ENCODE results near the gene CARD9.

CARD9 gene

DNA sequence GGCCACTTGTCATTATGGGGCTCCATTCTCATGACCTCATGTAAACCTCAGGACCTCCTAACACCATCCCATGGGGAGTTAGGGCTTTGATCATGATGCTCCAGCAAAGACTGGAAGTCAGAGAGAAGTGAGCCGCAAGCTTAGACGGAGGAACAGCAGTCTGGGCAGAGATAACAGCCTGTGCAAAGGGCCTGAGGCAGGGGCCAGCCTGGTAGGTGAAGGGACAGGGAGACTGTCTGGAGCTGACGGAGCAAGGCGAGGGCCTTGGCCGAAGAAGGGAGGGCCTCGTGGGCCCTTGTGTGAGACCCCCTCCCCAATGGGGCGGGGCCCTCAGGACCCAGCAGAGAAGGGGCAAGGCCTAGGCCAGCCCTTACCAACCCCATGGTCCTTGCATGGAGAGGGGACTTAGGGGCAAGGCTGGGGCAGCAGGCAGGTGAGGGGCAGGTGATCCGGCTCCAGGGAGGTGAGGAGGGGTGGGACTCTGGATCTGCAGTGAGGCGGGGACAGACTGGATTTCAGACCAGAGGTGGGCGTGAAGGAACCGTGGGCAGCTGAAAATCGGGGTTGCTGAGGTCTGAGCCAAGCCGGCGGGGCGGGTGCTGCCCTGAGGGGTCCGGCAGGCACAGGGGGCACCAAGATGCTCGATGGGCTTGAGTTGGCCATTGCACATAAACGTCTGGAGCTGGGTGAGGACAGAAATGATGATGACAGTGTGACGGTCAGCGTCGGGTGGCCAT lies 28.8 kb downstream of the CARD9 start:
- no peak for DNase-seq

DNA sequence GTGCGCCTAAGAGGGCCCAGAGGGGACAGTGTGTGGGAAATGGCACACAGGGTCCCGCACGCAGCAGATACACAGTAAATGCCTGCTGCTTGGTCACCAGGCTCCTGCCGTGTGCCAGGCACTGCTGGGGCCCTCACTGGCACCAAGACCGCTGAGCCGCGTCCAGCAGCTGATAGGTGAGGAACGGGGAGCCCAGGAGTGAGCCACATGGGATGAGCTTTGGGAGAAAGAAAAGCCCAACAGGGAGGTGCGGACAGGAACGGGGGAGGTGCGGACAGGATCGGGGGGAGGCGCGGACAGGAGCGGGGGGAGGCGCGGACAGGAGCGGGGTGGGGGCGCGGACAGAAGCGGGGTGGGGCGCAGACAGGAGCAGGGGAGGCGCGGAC lies 29.6 kb downstream of the CARD9 start:
- DNase-seq: no peak

DNA sequence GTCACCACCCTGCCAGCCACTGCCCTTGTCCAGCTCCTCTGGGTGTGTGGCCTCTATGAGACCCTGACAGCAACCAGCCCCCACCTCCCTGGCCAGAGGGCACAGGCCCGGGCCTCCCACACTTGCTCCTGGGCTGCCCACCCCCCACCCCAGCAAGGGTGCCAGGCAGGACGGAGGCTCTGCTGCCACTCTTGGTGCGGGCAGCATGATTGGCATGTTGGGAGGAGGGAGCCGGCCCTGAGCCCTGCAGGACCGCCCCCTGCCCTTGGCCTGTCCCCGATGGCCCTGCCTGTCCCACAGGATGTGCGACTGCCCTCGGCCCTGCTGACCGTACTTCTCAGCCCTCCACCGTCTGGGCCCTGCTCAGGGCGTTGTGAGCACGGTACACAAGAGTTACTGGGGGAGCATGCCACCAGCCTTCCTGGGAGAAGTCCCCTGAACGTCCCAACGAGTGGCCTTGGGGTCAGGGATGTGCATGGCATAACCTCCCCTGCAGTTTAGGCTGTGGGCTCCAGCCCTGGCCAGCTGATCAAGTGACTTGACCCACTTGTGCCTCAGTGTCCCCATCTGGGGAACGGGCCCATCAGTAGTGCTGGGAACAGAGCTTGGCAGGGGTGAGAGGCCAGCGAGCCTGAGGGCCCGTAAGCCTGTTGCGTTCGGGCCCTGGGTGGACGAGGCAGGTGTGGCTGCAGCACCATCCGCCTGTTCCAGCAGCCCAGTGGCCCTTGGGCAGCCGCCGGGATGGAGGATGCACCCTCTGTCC lies 30.2 kb downstream of the CARD9 start:
- no peak for DNase-seq

DNA sequence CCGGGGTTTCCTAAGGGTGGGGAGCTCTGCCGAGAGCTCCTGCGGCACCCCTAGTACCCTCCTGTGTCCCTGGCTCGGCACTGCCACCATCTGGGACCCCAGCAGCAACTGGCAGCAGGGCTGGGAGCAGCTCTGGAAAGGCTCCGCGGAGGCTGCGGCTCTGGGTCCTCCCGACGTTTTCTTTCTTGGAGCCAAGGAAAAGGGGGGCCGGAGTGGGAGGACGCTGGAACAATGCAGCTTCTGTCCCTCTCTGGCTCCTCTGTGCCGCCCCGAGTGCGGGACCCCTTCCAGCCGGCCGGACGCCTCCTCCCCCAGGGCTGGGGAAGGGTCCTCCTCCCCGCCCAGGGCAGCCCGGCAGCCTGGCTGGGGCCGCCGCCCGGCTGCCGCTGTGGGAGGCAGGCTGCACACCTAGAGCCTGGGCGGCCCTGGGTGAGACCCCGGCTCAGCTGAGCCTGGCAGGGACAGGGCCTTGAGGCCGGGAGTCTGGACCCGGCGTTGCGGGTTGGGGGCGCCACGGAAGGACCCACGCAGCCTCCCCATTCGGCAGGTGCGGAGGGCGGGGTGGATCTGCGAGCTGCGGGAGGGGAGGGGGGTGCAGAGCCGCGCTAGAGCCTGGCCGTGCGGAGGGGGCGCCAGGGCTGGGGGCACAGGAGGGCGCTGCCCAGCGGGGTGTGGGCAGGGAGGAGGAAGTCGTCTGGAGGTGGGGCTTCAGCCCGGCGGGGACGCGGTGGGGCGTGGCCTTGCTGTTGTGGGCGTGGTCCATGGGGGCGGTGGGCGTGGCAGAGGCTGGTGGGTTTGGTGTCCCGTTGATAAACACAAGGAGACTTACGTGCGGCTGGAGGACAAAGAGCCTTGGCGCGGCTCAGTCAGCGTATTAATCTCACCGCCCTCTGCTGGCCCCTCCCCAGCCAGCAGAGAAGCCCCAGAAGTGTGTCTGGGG lies 31.0 kb downstream of the CARD9 start:
- DNase-seq: no peak

DNA sequence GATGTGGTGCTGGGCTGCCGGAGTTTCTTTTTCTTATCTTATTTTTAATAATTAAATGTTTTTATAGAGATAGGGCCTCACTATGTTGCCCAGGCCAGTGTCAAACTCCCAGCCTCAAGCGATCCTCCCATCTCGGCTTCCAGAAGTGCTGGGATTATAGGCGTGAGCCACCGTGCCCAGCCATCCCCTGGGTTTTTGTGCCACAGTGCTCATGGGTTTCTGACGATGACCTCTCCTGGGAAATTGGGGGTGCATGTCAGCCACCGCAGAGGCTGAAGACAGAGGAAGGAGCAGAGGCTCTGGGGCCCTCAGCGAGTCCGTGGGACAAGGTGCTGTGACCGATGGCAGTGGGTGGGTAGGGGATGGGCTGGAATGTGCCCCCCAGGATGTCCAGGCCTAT lies 31.7 kb downstream of the CARD9 start:
- DNase-seq: no peak

DNA sequence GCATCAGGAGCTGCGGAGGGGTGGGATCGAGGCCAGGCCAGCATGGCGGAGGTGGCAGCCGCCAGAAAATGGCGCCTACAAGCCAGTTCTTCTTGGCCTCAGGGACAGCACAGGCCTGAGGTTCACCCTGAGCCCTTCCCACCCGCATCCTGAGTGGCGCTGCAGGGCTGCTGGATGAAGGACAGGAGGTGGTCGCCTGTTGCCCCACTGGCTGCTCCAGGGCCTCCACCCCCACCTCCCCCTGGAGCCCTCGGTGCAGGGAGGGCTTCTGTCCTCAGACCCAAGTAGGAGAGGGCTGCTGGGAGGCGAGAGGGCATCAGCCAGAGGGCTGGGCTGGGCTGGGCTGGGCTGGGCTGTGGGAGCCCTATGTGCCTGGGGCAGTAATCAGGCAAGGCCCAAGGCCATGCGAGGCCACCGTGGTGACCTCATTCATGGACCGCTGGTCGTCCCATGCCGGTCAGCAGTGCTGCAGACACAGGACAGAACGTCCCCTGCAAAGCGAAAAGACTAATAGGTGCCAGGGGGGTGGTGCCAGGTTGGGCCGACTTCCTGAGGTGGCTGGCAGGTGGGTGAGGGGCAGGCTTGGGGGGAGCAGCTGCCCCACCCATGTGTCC lies 32.3 kb downstream of the CARD9 start:
- DNase-seq: no peak

DNA sequence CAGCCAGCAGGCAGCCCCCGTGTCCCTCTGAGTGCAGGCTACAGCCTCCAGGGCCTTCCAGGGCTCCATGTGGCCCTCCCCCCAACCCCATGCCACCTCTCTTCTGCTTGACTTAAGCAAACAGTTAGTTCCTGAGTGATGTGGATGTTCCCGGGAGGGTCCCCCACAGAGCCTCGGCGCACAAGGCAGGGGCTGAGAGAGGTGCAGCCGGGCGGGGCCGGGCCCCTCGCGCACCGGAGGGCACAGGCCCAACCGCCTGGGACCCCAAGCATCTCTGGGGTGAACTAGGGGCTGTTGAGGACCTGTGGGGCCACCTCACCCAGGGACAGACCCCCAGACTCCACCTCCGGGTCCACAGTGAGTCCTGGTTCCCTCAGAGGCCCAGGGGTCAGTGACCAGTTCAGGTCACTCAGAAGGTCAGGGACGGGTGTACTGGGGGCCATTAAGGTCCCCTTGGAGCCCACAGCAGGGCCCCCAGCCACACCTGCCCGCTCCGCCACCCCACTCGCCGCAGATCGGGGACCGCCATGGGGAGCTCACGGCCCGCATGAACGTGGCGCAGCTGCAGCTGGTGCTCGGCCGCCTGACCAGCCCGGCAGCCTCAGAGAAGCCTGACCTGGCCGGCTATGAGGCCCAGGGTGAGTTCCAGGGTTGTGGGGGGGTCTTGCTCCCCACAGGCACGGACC lies 33.0 kb downstream of the CARD9 start:
- no peak for DNase-seq

DNA sequence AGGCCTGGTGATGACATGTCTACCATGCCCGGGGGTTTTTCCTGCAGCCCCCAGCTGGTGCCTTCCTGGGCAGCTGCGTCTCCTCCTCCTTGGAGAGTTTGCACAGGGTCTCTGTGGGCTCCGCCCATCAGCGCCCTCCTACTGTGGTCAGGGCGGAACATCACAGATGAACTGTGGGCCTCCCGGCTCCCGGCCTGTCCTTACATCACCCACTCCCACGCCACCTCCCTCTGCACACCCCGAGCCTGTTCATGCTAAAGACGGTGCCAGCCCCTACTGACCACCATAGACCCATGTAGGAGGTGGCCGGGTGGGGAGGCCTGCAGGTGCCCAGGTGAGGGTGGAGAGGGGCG lies 33.5 kb downstream of the CARD9 start:
- no peak for DNase-seq

DNA sequence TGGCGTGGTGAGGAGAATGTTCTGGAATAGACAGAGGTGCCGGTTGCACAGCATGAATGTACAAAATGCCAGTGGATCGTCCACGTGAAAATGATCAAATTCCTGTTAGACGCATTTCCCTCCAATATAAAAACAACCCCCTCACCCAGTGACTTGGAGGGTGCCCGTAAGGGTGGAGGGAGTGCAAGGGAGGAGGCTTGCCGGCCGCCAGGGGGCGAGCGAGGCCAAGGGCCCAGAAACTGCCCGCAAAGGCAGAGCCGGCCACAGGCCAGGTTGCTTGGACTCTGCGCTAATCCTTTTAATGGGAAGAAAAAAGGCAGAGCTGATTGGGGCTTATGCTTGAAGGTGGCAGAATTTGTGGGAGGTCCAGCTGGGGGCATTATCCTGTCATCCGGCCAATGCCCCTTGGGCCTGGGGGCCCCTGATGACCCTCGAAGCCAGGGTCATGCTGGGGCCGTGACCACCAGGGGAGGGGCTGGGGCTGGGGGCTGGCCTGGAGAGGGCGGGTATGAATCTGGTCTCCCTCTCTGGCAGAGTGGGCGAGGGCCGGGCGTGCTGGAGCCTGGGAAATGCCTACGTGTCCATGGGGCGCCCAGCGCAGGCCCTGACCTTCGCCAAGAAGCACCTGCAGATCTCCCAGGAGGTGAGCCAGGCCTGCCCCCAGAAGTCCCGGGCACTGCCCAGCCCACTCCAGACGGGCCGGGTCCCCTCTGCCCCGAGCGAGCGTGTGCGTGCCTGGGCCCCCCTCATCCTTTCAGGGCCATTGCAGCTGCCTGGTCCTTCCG lies 34.1 kb downstream of the CARD9 start:
- DNase-seq: no peak

DNA sequence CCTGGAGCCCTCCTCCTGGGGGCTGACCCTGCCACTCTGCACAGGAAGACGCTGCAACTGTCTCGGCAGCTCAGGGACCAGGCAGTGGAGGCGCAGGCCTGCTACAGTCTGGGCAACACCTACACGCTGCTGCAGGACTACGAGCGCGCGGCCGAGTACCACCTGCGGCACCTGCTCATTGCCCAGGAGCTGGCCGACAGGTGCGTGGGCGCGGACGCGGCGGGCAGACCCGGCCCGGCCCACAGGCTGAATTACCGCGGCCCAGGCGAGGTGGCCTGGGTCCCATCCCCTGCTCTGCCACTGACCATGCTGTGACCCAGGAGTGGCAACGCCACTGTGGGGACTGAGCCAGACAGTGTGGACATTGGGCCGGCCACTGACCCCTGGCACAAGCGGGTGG lies 35.0 kb downstream of the CARD9 start:
- DNase-seq: no peak

DNA sequence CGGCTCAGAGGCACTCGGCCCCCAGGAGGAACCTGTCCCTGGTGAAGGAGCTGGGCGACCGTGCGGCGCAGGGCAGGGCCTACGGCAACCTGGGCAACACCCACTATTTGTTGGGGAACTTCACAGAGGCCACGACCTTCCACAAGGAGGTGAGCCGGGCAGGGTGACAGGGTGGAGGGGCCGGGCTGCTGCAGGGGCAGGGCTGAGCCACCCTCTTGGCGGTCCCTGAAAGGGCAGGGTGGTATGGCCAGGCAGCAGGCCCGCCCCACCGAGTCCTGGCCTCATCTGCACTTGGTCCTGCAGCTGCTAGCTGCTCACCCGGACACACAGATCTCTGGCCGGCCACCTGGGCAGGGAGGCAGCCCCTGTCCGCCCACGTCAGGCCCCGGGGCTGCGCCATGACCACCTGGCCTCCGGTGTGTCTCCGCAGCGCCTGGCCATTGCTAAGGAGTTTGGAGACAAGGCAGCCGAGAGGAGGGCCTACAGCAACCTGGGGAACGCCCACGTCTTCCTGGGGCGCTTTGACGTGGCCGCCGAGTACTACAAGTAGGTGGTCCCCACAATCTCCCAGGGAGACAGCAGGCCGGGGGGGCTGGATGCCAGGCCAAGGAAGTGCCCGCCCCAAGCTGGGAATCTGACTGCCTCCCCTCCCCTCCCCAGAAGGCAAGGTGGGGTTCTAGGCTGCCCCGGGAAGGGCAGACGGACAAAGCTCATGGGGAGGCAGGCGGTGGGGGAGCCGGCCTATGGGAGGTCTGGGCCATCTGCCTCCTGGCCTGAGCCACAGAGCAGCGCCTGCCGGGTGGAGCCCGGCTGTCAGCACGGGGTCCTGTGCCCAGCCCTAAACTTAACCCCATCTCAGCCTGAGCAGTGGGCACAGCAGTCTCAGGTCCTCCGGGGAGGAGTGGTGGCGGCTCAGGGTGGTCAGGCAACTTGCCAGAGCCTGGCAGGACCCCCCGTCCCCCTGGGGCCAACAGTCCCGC lies 35.8 kb downstream of the CARD9 start:
- no peak for DNase-seq

DNA sequence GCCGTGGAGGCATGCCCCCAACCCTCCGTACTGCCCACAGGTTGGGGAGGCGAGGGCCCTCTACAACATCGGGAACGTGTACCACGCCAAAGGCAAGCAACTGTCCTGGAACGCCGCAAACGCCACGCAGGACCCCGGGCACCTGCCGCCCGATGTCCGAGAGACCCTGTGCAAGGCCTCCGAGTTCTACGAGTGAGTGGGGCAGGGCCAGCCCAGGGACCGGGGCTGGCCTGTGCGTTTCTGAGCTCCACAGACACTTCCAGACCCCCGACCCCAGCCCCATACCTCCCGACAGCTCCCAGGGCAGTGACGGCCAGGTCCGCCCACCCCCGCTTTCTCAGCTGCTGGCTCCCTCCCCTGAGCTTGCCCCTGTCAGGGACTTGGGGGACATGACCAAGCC lies 36.6 kb downstream of the CARD9 start:
- DNase-seq: no peak

DNA sequence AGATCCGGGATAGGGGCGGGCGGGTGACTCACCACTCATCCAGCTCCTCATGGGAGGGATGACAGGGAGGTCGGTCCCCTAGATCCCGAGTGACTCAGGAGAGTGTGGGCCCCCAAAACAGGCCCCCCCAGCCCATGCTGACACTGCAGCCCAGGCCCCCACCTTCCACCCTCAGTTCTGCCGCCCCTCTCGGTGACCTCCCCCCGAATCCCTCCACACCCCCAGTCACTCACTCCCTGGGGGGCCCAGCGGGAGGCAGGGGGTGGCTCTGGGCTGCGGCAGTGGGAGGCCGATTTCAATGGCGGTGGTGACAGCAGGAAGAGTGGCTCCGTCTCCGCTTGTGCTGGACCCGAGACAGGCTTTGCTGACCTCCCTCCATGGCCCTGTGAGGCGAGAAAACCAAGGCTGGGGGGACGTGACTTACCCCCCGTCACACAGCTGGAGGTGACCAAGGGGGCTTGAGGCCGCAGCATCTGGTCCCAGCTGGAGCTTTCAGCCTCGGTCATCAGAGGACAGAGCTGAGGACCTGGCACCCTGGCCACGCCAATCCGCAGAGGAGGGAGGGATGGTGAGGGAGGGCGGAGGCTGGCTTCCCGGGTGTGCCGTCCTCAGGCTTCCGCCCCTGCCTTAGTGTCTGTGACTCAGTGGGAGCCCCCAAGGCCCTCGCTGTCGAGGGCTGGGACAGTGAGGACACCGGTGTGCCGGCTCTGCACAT lies 37.2 kb downstream of the CARD9 start:
- DNase-seq: no peak

DNA sequence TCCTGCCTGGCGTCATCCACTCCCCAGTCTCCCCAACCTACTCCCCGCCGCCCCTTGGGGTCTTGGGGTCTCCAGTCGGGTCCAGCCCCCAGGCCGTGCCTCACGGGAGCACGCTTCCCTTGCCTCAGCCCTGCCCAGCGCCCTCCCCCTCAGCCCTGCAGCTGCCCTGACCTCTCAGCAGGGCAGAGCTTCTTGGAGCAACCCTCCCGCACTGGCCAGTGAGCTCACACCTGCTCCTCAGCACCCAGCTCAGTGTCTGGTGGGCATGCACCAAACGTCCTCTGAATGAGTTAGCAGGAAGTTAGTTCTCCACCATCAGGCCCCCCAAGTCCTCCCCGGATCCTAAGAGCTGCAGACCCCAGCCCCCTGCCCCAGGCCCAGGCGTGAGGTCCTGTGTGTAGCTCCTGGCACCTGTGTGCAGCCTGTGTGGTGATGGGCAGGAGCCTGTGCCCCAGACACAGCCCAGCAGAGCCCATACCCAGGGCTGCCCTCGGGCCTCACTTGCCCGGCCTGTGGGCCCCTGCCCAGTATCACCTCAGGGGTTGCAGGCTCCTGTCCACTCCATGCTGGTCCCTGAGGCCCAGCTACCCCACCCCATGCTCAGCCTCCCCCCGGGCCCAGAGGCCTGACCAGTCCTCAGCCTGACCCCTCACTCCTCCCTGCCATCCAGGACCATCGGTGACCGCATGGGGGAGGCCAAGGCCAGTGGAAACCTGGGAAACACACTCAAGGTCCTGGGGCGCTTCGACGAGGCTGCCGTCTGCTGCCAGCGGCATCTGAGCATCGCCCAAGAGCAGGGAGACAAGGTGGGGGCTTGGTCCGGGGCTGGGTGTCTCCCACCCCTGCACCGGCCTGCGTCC lies 37.9 kb downstream of the CARD9 start:
- no peak for DNase-seq

DNA sequence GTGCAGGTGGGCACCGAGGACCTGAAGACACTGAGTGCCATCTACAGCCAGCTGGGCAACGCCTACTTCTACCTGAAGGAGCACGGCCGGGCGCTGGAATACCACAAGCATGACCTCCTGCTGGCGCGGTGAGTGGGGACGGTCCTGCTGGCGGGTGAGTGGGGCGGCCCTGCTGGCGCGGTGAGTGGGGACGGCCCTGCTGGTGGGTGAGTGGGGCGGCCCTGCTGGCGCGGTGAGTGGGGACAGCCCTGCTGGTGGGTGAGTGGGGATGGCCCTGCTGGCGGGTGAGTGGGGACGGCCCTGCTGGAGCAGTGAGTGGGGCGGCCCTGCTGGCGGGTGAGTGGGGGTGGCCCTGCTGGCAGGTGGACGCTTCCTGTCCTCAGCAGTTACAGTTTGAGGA lies 38.9 kb downstream of the CARD9 start:
- no peak for DNase-seq

DNA sequence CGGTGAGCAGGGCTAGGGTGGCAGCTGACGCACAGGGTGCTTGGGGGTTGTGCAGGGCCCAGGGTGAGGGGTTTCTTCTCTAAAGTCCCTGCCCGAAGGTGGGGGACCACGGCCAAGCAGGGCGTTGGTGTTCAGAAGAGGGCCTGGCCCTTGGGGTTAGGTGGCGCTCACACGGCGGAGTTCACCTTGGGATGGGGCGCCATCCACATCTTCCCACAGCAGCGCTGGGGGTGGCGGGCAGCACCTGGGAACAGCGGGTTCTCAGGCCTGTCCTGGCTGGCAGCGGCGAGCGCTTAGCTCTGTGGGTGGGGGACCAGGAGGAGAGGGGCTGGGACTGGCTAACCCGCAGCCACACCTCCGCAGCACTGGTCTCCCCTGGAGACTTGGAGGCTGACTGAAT lies 40.0 kb downstream of the CARD9 start:
- DNase-seq: no peak

DNA sequence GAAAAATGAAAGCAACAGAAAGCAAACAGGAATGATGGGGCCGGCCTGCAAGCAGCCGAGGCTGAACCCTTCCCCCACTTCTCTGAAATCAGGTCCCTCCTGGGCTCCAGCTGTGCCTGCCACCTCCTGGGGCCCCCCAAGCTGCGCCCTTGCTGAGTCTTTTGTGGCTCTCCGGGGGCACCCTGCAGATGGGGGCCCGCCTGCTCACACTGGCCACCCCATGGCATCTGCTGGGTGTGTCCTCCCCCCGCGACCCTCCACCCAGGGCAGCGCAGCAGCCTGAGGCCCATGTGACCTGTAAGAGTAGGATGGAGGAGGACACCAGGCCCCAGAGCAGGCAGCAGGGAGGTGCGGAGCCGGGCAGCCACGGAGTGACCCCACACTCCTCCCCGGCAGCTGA lies 40.4 kb downstream of the CARD9 start:
- DNase-seq: no peak

DNA sequence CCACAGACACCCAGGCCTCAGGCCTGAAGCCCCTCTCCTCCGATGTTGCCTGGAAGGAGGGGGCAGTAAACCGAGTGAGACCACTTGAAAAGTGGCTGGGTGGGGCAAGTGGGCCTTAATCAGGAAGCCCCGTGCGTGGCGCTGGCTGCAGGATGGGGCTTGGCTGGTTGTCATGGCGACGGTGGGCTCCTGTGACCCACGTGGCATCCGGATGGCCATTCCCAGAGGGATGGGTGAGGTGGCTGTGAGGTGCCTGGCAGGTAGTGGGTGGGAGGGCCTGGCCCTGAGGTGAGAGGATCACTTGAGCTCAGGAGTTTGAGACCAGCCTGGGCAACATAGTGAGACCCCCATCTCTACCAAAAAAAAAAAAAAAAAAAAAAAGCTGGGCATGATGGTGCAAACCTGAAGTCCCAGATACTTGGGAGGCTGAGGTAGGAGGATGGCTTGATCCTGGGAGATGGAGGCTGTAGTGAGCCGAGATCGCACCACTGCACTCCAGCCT lies 40.9 kb downstream of the CARD9 start:
- no peak for DNase-seq

Measured in NCI-H187 treated with DMSO at 0.1 percent for 48 hours (cell line).